OCI-LY3 (cell line): ENCODE data around the gene SRCAP.

Experiments
- EZH2phosphoT487 ChIP-seq: fragments of 200-600 bp; shearing (Covaris generic); IDR thresholded peaks from 2 replicates; pipeline ENCODE4 v1.6.1; 2018; ENCODE audit warnings: antibody characterized with exemption, mixed run types, low read depth
- TF ChIP-seq, protein P1 (sequence below): fragments of 200-600, 300-600 bp; sonication (generic); IDR thresholded peaks from 2 replicates; pipeline ENCODE4 v1.5.1; 2014; ENCODE audit warnings: antibody characterized with exemption, low read length, low read depth

- TF ChIP-seq, protein P1, sequence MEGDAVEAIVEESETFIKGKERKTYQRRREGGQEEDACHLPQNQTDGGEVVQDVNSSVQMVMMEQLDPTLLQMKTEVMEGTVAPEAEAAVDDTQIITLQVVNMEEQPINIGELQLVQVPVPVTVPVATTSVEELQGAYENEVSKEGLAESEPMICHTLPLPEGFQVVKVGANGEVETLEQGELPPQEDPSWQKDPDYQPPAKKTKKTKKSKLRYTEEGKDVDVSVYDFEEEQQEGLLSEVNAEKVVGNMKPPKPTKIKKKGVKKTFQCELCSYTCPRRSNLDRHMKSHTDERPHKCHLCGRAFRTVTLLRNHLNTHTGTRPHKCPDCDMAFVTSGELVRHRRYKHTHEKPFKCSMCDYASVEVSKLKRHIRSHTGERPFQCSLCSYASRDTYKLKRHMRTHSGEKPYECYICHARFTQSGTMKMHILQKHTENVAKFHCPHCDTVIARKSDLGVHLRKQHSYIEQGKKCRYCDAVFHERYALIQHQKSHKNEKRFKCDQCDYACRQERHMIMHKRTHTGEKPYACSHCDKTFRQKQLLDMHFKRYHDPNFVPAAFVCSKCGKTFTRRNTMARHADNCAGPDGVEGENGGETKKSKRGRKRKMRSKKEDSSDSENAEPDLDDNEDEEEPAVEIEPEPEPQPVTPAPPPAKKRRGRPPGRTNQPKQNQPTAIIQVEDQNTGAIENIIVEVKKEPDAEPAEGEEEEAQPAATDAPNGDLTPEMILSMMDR = no peak
- no peak for TF ChIP-seq EZH2phosphoT487
Observed at GRCh38 chr16:30660424-30661261, 38.3 kb upstream of the SRCAP start.
